GM20000 (cell line): ENCODE data around the gene SLC5A2.

Experiments
- DNase-seq: peaks from one replicate; pipeline ENCODE4 v3.0.0; 2012; ENCODE audit warnings: low spot score
- CTCF ChIP-seq: IDR thresholded peaks from 2 replicates; pipeline ENCODE4 v1.5.1; 2012; ENCODE audit warnings: mild to moderate bottlenecking, control low read depth; ENCODE audit errors: extremely low read depth, missing control alignments

SLC5A2 gene

DNA sequence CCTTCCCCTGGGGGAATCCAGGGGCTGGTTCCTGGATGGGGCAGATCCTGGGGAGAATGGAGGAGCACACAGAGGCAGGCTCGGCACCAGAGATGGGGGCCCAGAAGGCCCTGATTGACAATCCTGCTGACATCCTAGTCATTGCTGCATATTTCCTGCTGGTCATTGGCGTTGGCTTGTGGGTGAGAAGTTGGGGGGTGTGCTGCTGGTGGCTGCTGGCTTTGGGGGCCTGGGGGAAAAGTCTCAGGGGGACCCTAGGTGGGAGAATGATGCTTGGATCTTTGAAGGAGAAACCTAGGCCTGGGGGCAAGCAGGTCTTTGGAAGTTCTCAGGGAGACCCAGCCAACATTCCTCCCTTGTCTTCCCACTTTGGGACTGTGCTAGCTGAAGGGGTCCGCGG, at the start of gene SLC5A2:
Gene SLC5A2, plus strand, starts transcription at position 43 of the 400 bp plus-strand sequence. Its CDS starts 14 bp downstream, at position 57.
- no peak for TF ChIP-seq CTCF
- no peak for DNase-seq

DNA sequence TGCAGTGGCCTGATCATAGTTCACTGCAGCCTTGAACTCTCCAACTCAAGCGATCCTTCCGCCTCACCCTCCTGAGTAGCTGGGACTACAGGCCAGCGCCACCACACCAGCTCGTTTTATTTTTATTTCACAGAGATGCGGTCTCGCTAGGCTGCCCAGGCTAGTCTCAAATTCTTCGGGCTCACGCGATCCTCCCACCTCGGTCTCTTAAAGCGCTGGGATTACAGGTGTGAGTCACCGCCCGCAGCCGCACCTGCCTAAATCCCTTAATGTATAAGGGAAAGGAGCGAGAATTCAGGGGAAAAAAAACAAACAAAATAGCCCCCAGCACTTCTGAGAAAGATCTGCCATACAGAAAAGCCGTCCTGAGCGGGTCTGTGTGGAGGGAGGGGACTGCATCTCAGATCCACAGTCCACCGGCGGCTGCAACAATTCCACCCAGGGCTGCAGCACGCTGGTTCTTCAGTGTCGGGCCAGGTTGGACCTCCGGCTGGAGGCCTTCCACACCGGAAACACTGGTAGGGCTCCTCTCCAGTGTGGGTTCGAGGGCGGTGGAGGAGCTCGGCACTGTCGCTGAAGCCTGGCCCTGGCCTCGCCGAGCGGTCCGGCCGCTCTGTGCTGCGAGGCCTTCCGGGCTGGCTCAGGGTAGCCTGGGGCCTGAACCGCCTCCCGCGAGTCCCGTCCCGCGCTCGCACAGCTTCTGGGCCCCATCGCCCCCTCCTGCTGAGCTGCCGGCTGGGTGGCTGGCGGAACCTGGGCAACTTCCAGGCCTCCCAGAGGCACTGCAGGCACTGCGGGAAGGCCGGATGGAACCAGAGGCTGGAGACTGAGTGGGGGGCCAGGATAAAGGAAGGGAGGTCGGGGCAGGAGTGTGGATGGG, 47.3 kb upstream of the SLC5A2 start:
- no peak for TF ChIP-seq CTCF
- no peak for DNase-seq

DNA sequence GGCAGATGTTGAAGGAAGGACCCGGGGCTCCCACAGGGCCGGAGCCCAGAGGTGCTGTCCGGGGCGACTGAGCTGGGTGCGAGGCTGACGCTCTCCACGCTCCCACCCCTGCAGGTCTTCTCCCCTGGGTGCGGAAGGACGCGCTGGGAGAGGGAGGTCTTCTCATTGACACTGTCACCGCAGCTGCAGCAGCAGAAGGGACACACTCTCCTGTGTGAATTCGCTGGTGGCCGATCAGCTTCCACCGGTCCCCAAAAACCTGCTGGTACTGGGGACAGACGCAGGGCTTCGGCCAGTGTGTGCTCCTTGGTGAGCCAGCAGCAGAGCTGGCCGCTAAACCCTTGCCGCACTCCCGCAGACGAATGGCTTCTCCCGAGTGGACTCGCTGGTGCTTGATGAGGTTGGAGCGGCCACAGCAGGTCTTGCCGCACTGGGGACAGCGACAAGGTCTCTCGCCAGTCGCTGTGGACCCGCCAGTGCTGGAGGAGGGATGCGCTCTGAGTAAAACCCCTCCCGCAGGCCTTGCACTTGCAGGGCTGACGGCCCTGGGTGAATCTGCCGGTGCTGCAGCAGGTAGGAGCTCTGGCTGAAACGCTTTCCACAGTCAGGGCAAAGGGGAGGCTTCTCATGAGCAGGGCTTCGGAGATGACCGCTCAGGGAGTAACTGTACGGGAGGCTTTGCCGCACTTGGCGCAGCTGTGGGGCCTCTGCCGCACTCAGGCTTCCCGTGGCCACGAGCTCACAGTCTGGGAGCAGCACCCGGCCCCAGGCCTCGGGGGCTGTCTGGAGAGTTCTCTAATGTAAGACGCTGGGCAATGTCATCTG, 46.5 kb upstream of the SLC5A2 start:
- no peak for DNase-seq
- no peak for TF ChIP-seq CTCF

DNA sequence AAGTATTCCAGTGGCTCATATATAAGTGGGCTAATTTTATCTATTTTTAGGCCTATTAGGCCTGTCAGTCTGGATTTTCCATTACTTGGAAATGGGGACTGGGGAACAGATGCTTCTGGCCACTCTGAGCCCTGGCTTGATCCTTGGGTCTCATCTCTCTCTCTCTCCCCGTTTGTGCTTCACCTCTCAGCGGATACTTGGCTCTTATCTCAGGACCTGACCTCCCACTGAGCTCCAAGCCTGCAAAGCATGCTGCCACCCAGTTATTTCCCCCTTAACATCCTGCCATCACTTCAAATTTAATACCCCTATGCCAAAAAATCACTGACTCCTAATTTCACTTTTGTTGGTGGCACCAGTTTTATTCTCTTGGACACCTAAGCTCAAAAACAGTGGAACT, 44.5 kb upstream of the SLC5A2 start:
- no peak for TF ChIP-seq CTCF

GRCh38 chr16:31439023-31439422, 43.9 kb upstream of the SLC5A2 start:
- peak; percentile 43 for DNase-seq

More for the DNA sequence above, 44.5 kb upstream of the SLC5A2 start:
- no peak for DNase-seq

DNA sequence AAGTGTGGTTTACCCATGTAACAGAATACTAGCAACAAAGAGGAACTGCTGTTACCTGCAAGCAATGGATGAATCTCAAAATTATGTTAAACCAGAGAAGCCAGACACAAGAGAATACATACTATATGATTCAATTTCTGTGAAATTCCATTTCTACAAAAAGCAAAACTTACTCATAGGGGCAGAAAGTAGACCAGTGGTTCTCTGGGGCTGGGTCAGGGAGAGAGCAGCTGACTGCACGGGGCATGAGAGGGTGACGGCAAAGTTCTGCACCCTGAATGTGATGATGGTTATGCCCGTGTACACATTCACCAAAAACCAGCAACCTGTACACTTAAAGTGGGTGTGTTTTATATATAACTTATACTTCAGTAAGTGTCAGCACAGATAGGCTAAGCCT, 43.4 kb upstream of the SLC5A2 start:
- TF ChIP-seq CTCF = no peak

GRCh38 chr16:31440516-31441184, 42.3 kb upstream of the SLC5A2 start:
- DNase-seq = no peak

More for the DNA sequence above, 43.4 kb upstream of the SLC5A2 start:
- no peak for DNase-seq

More at GRCh38 chr16:31440516-31441184, 42.3 kb upstream of the SLC5A2 start:
- no peak for TF ChIP-seq CTCF
